HG02852 (cell line): ENCODE results near the gene PAEP.
"Not testable (repeated sequence)": the region's sequence is repeated elsewhere in the genome, so short reads cannot be mapped to it uniquely, and the experiment has no call there.

Source experiments
- ATAC-seq: cut with Tn5 transposase; IDR thresholded peaks from one replicate; pipeline ENCODE4 v1.9.1; 2021; ENCODE audit warnings: mild to moderate bottlenecking, moderate library complexity; ENCODE audit not compliant: unreplicated experiment

The PAEP gene

GRCh38 chr9:135561391-135562234, at the start of gene PAEP:
Gene PAEP, plus strand, starts transcription at chr9:135561756.
- ATAC-seq, result no peak

- no peak for ATAC-seq
These were observed 49.3 kb upstream of the PAEP start for GRCh38 chr9:135512241-135512603.

GRCh38 chr9:135512904-135513303, 48.7 kb upstream of the PAEP start:
- no peak for ATAC-seq

GRCh38 chr9:135513351-135513846, 48.2 kb upstream of the PAEP start:
- ATAC-seq, result no peak

- not testable (repeated sequence) for ATAC-seq
These were observed 47.6 kb upstream of the PAEP start for GRCh38 chr9:135513906-135514305.

- no peak for ATAC-seq
These were observed 47.0 kb upstream of the PAEP start for GRCh38 chr9:135514342-135515082.

- ATAC-seq, result no peak
These were observed 46.2 kb upstream of the PAEP start for GRCh38 chr9:135515083-135515951.

- ATAC-seq, result no peak
These were observed 45.3 kb upstream of the PAEP start for GRCh38 chr9:135516132-135516860.

- no peak for ATAC-seq
These were observed 44.1 kb upstream of the PAEP start for GRCh38 chr9:135517407-135517822.

- ATAC-seq, result no peak
These were observed 42.2 kb upstream of the PAEP start for GRCh38 chr9:135519179-135519971.

GRCh38 chr9:135520916-135521607, 40.5 kb upstream of the PAEP start, which contains the start of gene LCN1:
Gene LCN1, plus strand, starts transcription at chr9:135521440. Its CDS starts 58 bp downstream, at chr9:135521498.
- ATAC-seq, result no peak

- no peak for ATAC-seq
These were observed 39.9 kb upstream of the PAEP start for GRCh38 chr9:135521608-135522095.

GRCh38 chr9:135522137-135522877, 39.2 kb upstream of the PAEP start:
- ATAC-seq, result no peak

- no peak for ATAC-seq
These were observed 38.6 kb upstream of the PAEP start for GRCh38 chr9:135522931-135523330.

- no peak for ATAC-seq
These were observed 37.9 kb upstream of the PAEP start for GRCh38 chr9:135523521-135524129.

GRCh38 chr9:135524130-135524861, 37.3 kb upstream of the PAEP start:
- no peak for ATAC-seq
